Raji (cell line): Measurements from ENCODE around the gene SSBP3.

ENCODE experiments used
- POLR2A ChIP-seq: IDR thresholded peaks from 2 replicates; pipeline ENCODE4 v1.6.1; 2011; ENCODE audit warnings: low read depth, low read length, control low read depth; ENCODE audit not compliant: insufficient read depth

Gene SSBP3

GRCh38 chr1:54355931-54356679 lies 50.1 kb downstream of the SSBP3 start:
- no peak for TF ChIP-seq POLR2A

- TF ChIP-seq POLR2A = no peak
Measured at GRCh38 chr1:54354899-54355298, 51.3 kb downstream of the SSBP3 start.

GRCh38 chr1:54353959-54354358 lies 52.2 kb downstream of the SSBP3 start:
- no peak for TF ChIP-seq POLR2A

GRCh38 chr1:54352755-54353154 lies 53.4 kb downstream of the SSBP3 start:
- TF ChIP-seq POLR2A = no peak

- no peak for TF ChIP-seq POLR2A
Measured at GRCh38 chr1:54350360-54350759, 55.8 kb downstream of the SSBP3 start.

- TF ChIP-seq POLR2A = no peak
Measured at GRCh38 chr1:54348700-54349021, 57.5 kb downstream of the SSBP3 start.

- no peak for TF ChIP-seq POLR2A
Measured at GRCh38 chr1:54347955-54348699, 58.1 kb downstream of the SSBP3 start.

- no peak for TF ChIP-seq POLR2A
Measured at GRCh38 chr1:54347261-54347954, 58.8 kb downstream of the SSBP3 start.

- TF ChIP-seq POLR2A = no peak
Measured at GRCh38 chr1:54345116-54345515, 61.1 kb downstream of the SSBP3 start.

GRCh38 chr1:54342742-54343687 lies 63.2 kb downstream of the SSBP3 start:
- no peak for TF ChIP-seq POLR2A

GRCh38 chr1:54342288-54342687 lies 63.9 kb downstream of the SSBP3 start:
- no peak for TF ChIP-seq POLR2A

GRCh38 chr1:54341763-54342162 lies 64.4 kb downstream of the SSBP3 start:
- TF ChIP-seq POLR2A = no peak

GRCh38 chr1:54340878-54341277 lies 65.3 kb downstream of the SSBP3 start:
- no peak for TF ChIP-seq POLR2A

- no peak for TF ChIP-seq POLR2A
Measured at GRCh38 chr1:54340434-54340833, 65.8 kb downstream of the SSBP3 start.

- no peak for TF ChIP-seq POLR2A
Measured at GRCh38 chr1:54339126-54339525, 67.1 kb downstream of the SSBP3 start.
